H1 (cell line): ENCODE measurements around the gene CSE1L. TPM values are rescaled to one million over a fixed set of nuclear protein-coding genes. Genes with fewer than 3 reads are reported as not detected.

ENCODE experiments used
- CTCF ChIA-PET: fragments of 300-600 bp; sonication (Branson Sonifier 250); formaldehyde crosslinking; loops from one replicate; lab custom pipeline; 2021; ENCODE audit not compliant: partially characterized antibody; lab: Charles Lee
- POLR2A ChIA-PET: fragments of 300-600 bp; sonication (Branson Sonifier 250); formaldehyde crosslinking; loops from one replicate; lab custom pipeline; 2021; ENCODE audit warnings: inconsistent platforms; ENCODE audit not compliant: partially characterized antibody; lab: Charles Lee
- DNase-seq, 2 experiments: peaks; one replicate each; pipeline versions ENCODE4 v3.0.0 to v3.0.0-alpha.2; 2010 to 2022; ENCODE audit warnings: low spot score in 2 of 2, low read depth in 1 of 2, mixed read lengths in 1 of 2
- FAIRE-seq: peaks from 2 replicates; lab custom pipeline; 2011; peaks lifted over from hg19 to GRCh38; lab: Jason Lieb, UNC
- H2AFZ ChIP-seq: 2 replicates; pipeline ENCODE4 v1.8.1; 2012; ENCODE audit warnings: low read length, inconsistent platforms
- H2AK5ac ChIP-seq: 2 replicates; pipeline ENCODE4 v1.6.1; 2013; ENCODE audit warnings: low read depth, low read length
- H2BK120ac ChIP-seq: replicated peaks from 2 replicates; pipeline ENCODE3; 2013; ENCODE audit warnings: low read depth, low read length, inconsistent platforms
- H2BK12ac ChIP-seq: 2 replicates; pipeline ENCODE4 v1.6.1; 2013; ENCODE audit warnings: low read depth, low read length
- H2BK15ac ChIP-seq: 2 replicates; pipeline ENCODE4 v1.6.1; 2013; ENCODE audit warnings: low read length
- H2BK20ac ChIP-seq: 2 replicates; pipeline ENCODE4 v1.6.1; 2013; ENCODE audit warnings: low read length
- H2BK5ac ChIP-seq: 2 replicates; pipeline ENCODE4 v1.6.1; 2013; ENCODE audit warnings: low read depth, low read length
- H3K14ac ChIP-seq: 2 replicates; pipeline ENCODE4 v1.6.1; 2013; ENCODE audit warnings: inconsistent platforms; ENCODE audit not compliant: insufficient read length
- H3K18ac ChIP-seq: 2 replicates; pipeline ENCODE4 v1.6.1; 2013; ENCODE audit warnings: low read length; ENCODE audit errors: extremely low read depth
- H3K23ac ChIP-seq: 2 replicates; pipeline ENCODE4 v1.6.1; 2013; ENCODE audit warnings: inconsistent platforms; ENCODE audit not compliant: insufficient read length
- H3K23me2 ChIP-seq: 2 replicates; pipeline ENCODE4 v1.6.1; 2013; ENCODE audit warnings: low read depth, low read length
- H3K27ac ChIP-seq: 2 replicates; pipeline ENCODE4 v1.6.1; 2011; ENCODE audit warnings: low read depth, low read length, inconsistent platforms
- H3K27me3 ChIP-seq, 4 experiments: replicated peaks in 1 of 4; 1 replicate in 1 of 4; 2 replicates in 3 of 4; pipeline versions ENCODE4 v1.6.1 to v1.8.1; 2011 to 2013; ENCODE audit warnings: low read length in 3 of 4, mild to moderate bottlenecking in 3 of 4, inconsistent platforms in 2 of 4, mixed read lengths in 2 of 4, moderate library complexity in 1 of 4; ENCODE audit not compliant: control insufficient read depth in 3 of 4, insufficient read depth in 3 of 4; ENCODE audit errors: extremely low read depth in 1 of 4
- H3K36me3 ChIP-seq, 4 experiments: 2 replicates each; pipeline versions ENCODE4 v1.6.1 to v1.8.1; 2011 to 2013; ENCODE audit warnings: mild to moderate bottlenecking in 4 of 4, low read length in 3 of 4, moderate library complexity in 2 of 4, control low read depth in 1 of 4, inconsistent platforms in 1 of 4; ENCODE audit not compliant: insufficient read depth in 4 of 4, control insufficient read depth in 2 of 4
- H3K4ac ChIP-seq: replicated peaks from 2 replicates; pipeline ENCODE3; 2013; ENCODE audit warnings: low read length, low read depth, mixed read lengths, inconsistent platforms; ENCODE audit not compliant: insufficient read length
- H3K4me1 ChIP-seq, 4 experiments: replicated peaks in 1 of 4; 1 replicate in 1 of 4; 2 replicates in 3 of 4; pipeline versions ENCODE4 v1.6.1 to v1.8.1; 2011 to 2013; ENCODE audit warnings: low read length in 3 of 4, inconsistent platforms in 2 of 4, mixed read lengths in 1 of 4; ENCODE audit not compliant: insufficient read depth in 4 of 4, control insufficient read depth in 3 of 4
- H3K4me2 ChIP-seq, 2 experiments: 2 replicates each; pipeline versions ENCODE4 v1.6.1 to v1.8.1; 2011 to 2013; ENCODE audit warnings: low read depth in 2 of 2, low read length in 2 of 2, control low read depth in 1 of 2, inconsistent platforms in 1 of 2, mild to moderate bottlenecking in 1 of 2; ENCODE audit not compliant: insufficient read depth in 1 of 2
- H3K4me3 ChIP-seq, 4 experiments: fragments of 200-600, 300-600 bp in 1 of 4; sonication (generic), shearing (Covaris generic), sonication (Bioruptor Twin) in 1 of 4; 2 replicates each; pipeline versions ENCODE4 v1.5.1 to v1.8.1; 2011 to 2016; ENCODE audit warnings: low read length in 4 of 4, low read depth in 3 of 4, control low read depth in 2 of 4, inconsistent platforms in 2 of 4, mild to moderate bottlenecking in 2 of 4, mixed read lengths in 1 of 4, moderate library complexity in 1 of 4; ENCODE audit not compliant: insufficient read depth in 2 of 4; ENCODE audit errors: extremely low read depth in 1 of 4
- H3K56ac ChIP-seq: replicated peaks from 2 replicates; pipeline ENCODE3; 2013; ENCODE audit warnings: low read depth, mild to moderate bottlenecking, mixed read lengths, low read length, inconsistent platforms; ENCODE audit not compliant: insufficient read length
- H3K79me1 ChIP-seq: 2 replicates; pipeline ENCODE4 v1.6.1; 2013; ENCODE audit warnings: low read depth, low read length, control low read depth
- H3K79me2 ChIP-seq, 2 experiments: 2 replicates each; pipeline versions ENCODE4 v1.6.1 to v1.8.1; 2012 to 2013; ENCODE audit warnings: low read length in 2 of 2, mild to moderate bottlenecking in 2 of 2, inconsistent platforms in 1 of 2; ENCODE audit not compliant: insufficient read depth in 2 of 2, control insufficient read depth in 1 of 2
- H3K9ac ChIP-seq, 4 experiments: replicated peaks in 1 of 4; 1 replicate in 1 of 4; 2 replicates in 3 of 4; pipeline versions ENCODE4 v1.6.1 to v1.8.1; 2011 to 2013; ENCODE audit warnings: low read depth in 3 of 4, low read length in 3 of 4, control low read depth in 2 of 4, mild to moderate bottlenecking in 2 of 4, moderate library complexity in 2 of 4, inconsistent platforms in 1 of 4; ENCODE audit errors: extremely low read depth in 1 of 4
- H3K9me3 ChIP-seq, 2 experiments: 2 replicates each; pipeline versions ENCODE4 v1.6.1 to v1.8.1; 2012 to 2013; ENCODE audit warnings: mild to moderate bottlenecking in 2 of 2, moderate library complexity in 2 of 2, control low read depth in 1 of 2, inconsistent platforms in 1 of 2, low read depth in 1 of 2, low read length in 1 of 2, mixed read lengths in 1 of 2; ENCODE audit not compliant: insufficient read depth in 2 of 2
- H4K20me1 ChIP-seq, 2 experiments: replicated peaks in 1 of 2; 2 replicates each; pipeline versions ENCODE3 to v1.8.1; 2011 to 2013; ENCODE audit warnings: inconsistent platforms in 2 of 2, low read length in 2 of 2, mild to moderate bottlenecking in 1 of 2; ENCODE audit not compliant: insufficient read depth in 2 of 2, control insufficient read depth in 1 of 2
- H4K5ac ChIP-seq: 2 replicates; pipeline ENCODE4 v1.6.1; 2013; ENCODE audit warnings: low read length, low read depth, mixed read lengths, inconsistent platforms; ENCODE audit not compliant: insufficient read length
- H4K8ac ChIP-seq: 2 replicates; pipeline ENCODE4 v1.8.0; 2013; ENCODE audit warnings: mild to moderate bottlenecking, moderate library complexity, low read length, inconsistent platforms; ENCODE audit not compliant: insufficient read depth; ENCODE audit errors: extremely low read depth
- H4K91ac ChIP-seq: replicated peaks from 2 replicates; pipeline ENCODE3; 2013; ENCODE audit warnings: low read length, mixed read lengths, inconsistent platforms; ENCODE audit not compliant: insufficient read length
- ATF2 ChIP-seq: IDR thresholded peaks from 2 replicates; pipeline ENCODE4 v1.6.1; 2012; ENCODE audit warnings: low read length, inconsistent platforms
- GABPA ChIP-seq: IDR thresholded peaks from 2 replicates; pipeline ENCODE4 v1.6.1; 2011; ENCODE audit warnings: mild to moderate bottlenecking, low read length, moderate library complexity, borderline replicate concordance; ENCODE audit not compliant: insufficient read depth
- MAX ChIP-seq: IDR thresholded peaks from 2 replicates; pipeline ENCODE4 v1.6.1; 2012; ENCODE audit warnings: inconsistent platforms
- NANOG ChIP-seq: IDR thresholded peaks from 2 replicates; pipeline ENCODE4 v1.6.1; 2011; ENCODE audit warnings: low read length, low read depth, mild to moderate bottlenecking, inconsistent platforms; ENCODE audit not compliant: insufficient read depth, poor library complexity, severe bottlenecking
- POLR2A ChIP-seq, 2 experiments: IDR thresholded peaks; 1 replicate in 1 of 2; 2 replicates in 1 of 2; pipeline ENCODE4 v1.6.1; 2011; ENCODE audit warnings: low read depth in 2 of 2, low read length in 2 of 2, mild to moderate bottlenecking in 2 of 2; ENCODE audit errors: control extremely low read depth in 1 of 2
- POU5F1 ChIP-seq: IDR thresholded peaks from 2 replicates; pipeline ENCODE4 v1.6.1; 2011; ENCODE audit warnings: low read depth, mild to moderate bottlenecking, low read length, moderate library complexity
- SP1 ChIP-seq: IDR thresholded peaks from 2 replicates; pipeline ENCODE4 v1.6.1; 2011; ENCODE audit warnings: low read depth, low read length
- SP4 ChIP-seq: IDR thresholded peaks from 2 replicates; pipeline ENCODE4 v1.6.1; 2012; ENCODE audit warnings: low read length, inconsistent platforms
- TAF7 ChIP-seq: optimal IDR thresholded peaks from 2 replicates; pipeline ENCODE3; 2011; ENCODE audit warnings: low read depth, mild to moderate bottlenecking, inconsistent platforms, low read length, moderate library complexity, borderline replicate concordance
- TEAD4 ChIP-seq: IDR thresholded peaks from 2 replicates; pipeline ENCODE4 v1.6.1; 2012; ENCODE audit warnings: low read depth, low read length, inconsistent platforms, mixed read lengths
- USF2 ChIP-seq: IDR thresholded peaks from 2 replicates; pipeline ENCODE4 v1.6.1; 2011; ENCODE audit warnings: low read length, improper control_type of control experiment
- WGBS, 2 experiments: shearing (Covaris generic) in 1 of 2; methylation state at CpG; one replicate each; pipeline versions ENCODE4 v1.1.6 to v1.1.7; 2013 to 2015; ENCODE audit warnings: low lambda C conversion rate in 2 of 2, mixed read lengths in 2 of 2, inconsistent platforms in 1 of 2, low coverage in 1 of 2, missing lambda C conversion rate in 1 of 2; ENCODE audit not compliant: insufficient replicate concordance in 2 of 2, insufficient coverage in 1 of 2, insufficient read length in 1 of 2; ENCODE audit errors: extremely low coverage in 1 of 2, missing lambda C conversion rate in 1 of 2; 5-methylcytosine and 5-hydroxymethylcytosine counted together
- polyA plus RNA-seq, 7 experiments: library from polyadenylated mRNA; depleted of rRNA in 3 of 7; stranded (reverse) in 5 of 7; unstranded in 2 of 7; fragments of >200 nt in 5 of 7; fragments of 200-250 nt in 2 of 7; gene quantifications; 1 replicate in 5 of 7; 2 replicates in 1 of 7; 4 replicates in 1 of 7; pipeline versions ENCODE4 v1.2.1 to v1.2.3, GENCODE V29; 2011 to 2013; ENCODE audit warnings: missing spikeins in 2 of 7, mixed read lengths in 2 of 7
- total RNA-seq: library from RNA; stranded (reverse); fragmentation: NEBNext Ultra II Directional; extraction: Animal tissue kit (Norgen Biotek cat#: 25700); gene quantifications from 2 replicates; pipeline ENCODE4 v1.2.1, GENCODE V29; 2021

CSE1L gene
- total and polyA plus RNA-seq, 2 of the 8 experiments (the other 6 are each of a cell fraction or from before 2014, with no cell fraction given): 94.1 to 269 TPM

GRCh38 chr20:49091104-49091503, 45.0 kb downstream of the CSE1L start:
- H2BK20ac ChIP-seq: no peak overlapping the region
- TF ChIP-seq POU5F1 (no peak), POLR2A (IDR thresholded peaks at IDR 0.05; ENCODE audit: control extremely low read depth in 1 of 2, low read depth in 2 of 2, low read length in 2 of 2) (no peak), GABPA (no peak), SP1 (no peak), TAF7 (no peak), NANOG (no peak), MAX (no peak), USF2 (no peak), TEAD4 (no peak), ATF2 (no peak), SP4 (no peak)

More at GRCh38 chr20:49091104-49091503, 45.0 kb downstream of the CSE1L start:
- Histone ChIP-seq H3K23me2 (no peaks in the 10 kb centered on the region), H3K79me1 (no peaks in the 10 kb centered on the region; the same call in none of the 2 replicates), H3K4ac (no peak overlapping the region), H3K14ac (no peak overlapping the region), H3K27ac (no peak overlapping the region), H2BK15ac (no peak overlapping the region), H3K9ac (no peak overlapping the region), H2BK120ac (no peak overlapping the region), H4K5ac (no peak overlapping the region), H3K79me2 (peaks cover 0 to 4% of the 10 kb centered on the region in 2 experiments; a peak in 2 of 4 replicates), H3K9me3 (no peaks in the 10 kb centered on the region), H2BK12ac (no peak overlapping the region), H4K91ac (no peak overlapping the region), H3K18ac (no peak overlapping the region), H3K4me1 (no peaks in the 10 kb centered on the region), H3K4me2 (no peak overlapping the region), H2AK5ac (no peak overlapping the region), H2AFZ (no peak overlapping the region), H3K27me3 (no peaks in the 10 kb centered on the region), H3K36me3 (peaks cover 47 to 100% (median 83%) of the 10 kb centered on the region in 4 experiments), H4K8ac (no peak overlapping the region), H3K56ac (no peak overlapping the region), H4K20me1 (peaks cover 0 to 5% of the 10 kb centered on the region in 2 experiments), H3K4me3 (no peak overlapping the region), H3K23ac (no peak overlapping the region), H2BK5ac (no peak overlapping the region)
- ChIA-PET POLR2A (interaction anchor here (0.6 to 4.0 kb wide), 5 partner anchors 8 to 40 kb away, joined by 3 to 15 read pairs (median 4); no protein-coding TSS in a partner anchor), CTCF (interaction anchor here (0.7 kb wide), 1 partner anchor 44 kb away, joined by 3 read pairs; no protein-coding TSS in a partner anchor)
- no peak for DNase-seq
- no peak for FAIRE-seq
- WGBS, 2 experiments: 90% methylated on average over 8 of the region's 8 CpGs; no CpG with 5 or more reads in 1 of the 2 experiments
